Tibial nerve (tissue), 4 donors: ENCODE results near the gene FNIP2.

Experiments
- EP300 ChIP-seq, 2 donors: sonication (generic); formaldehyde crosslinking; IDR thresholded peaks; one replicate each; pipeline ENCODE4 v1.6.1; 2017; ENCODE audit warnings: antibody characterized with exemption in 2 of 2, mild to moderate bottlenecking in 1 of 2
- POLR2A ChIP-seq, 2 donors: fragments of 450-650 bp; IDR thresholded peaks; one replicate each; pipeline ENCODE4 v1.6.1; 2017; ENCODE audit warnings: antibody characterized with exemption in 2 of 2, mild to moderate bottlenecking in 2 of 2, moderate library complexity in 2 of 2
- TF ChIP-seq, protein P1 (sequence below), 5 experiments: fragments of 200-600 bp in 3 of 5; fragments of 450-650 bp in 2 of 5; sonication (generic) in 3 of 5; IDR thresholded peaks; one replicate each; pipeline ENCODE4 v1.5.1; 2016 to 2019; ENCODE audit warnings: antibody characterized with exemption in 5 of 5, mild to moderate bottlenecking in 3 of 5, moderate library complexity in 2 of 5

DNA sequence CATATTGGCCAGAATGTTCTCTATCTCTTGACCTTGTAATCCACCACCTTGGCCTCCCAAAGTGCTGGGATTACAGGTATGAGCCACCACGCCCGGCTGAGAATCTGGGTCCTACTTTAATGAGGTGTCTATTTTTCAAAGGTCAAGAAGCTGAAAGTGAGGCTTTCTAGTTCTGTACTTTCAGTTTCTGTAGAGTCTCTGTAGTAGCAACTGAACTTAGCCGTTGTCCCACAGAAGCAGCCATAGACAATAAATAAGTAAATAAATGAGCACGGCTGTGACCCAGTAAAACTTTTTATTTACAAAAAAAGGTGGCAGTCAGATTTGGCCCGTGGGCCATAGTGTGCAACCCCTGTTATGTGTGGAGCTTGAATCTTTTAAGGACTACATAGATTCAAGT is 92.0 kb downstream of the FNIP2 start:
- TF ChIP-seq POLR2A (IDR thresholded peaks at IDR 0.05) (no peak), EP300 (IDR thresholded peaks at IDR 0.05) (no peak)
- TF ChIP-seq, protein P1, sequence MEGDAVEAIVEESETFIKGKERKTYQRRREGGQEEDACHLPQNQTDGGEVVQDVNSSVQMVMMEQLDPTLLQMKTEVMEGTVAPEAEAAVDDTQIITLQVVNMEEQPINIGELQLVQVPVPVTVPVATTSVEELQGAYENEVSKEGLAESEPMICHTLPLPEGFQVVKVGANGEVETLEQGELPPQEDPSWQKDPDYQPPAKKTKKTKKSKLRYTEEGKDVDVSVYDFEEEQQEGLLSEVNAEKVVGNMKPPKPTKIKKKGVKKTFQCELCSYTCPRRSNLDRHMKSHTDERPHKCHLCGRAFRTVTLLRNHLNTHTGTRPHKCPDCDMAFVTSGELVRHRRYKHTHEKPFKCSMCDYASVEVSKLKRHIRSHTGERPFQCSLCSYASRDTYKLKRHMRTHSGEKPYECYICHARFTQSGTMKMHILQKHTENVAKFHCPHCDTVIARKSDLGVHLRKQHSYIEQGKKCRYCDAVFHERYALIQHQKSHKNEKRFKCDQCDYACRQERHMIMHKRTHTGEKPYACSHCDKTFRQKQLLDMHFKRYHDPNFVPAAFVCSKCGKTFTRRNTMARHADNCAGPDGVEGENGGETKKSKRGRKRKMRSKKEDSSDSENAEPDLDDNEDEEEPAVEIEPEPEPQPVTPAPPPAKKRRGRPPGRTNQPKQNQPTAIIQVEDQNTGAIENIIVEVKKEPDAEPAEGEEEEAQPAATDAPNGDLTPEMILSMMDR (IDR thresholded peaks at IDR 0.05): no peak
